ENCODE data around the gene MCOLN3. TPM values are rescaled to one million over a fixed set of nuclear protein-coding genes. Genes with fewer than 3 reads are reported as not detected.

MCOLN3 gene
- total and polyA plus RNA-seq, 2 of the 4 experiments (the other 2 are of a cell fraction): 0.03 TPM; not detected in 1

- Histone ChIP-seq H3K36me3 (ENCODE audit: control insufficient read depth, insufficient read depth, low read length) (no peaks in the 10 kb centered on the region), H2AK5ac (ENCODE audit: low read depth, low read length) (no peak overlapping the region), H2AK9ac (replicated peaks; ENCODE audit: low read depth, low read length, poor library complexity) (no peak overlapping the region), H3K56ac (ENCODE audit: extremely low read depth, insufficient read depth, low read length) (no peak overlapping the region), H2BK120ac (ENCODE audit: low read depth, low read length) (no peak overlapping the region), H3K4me2 (ENCODE audit: low read depth, low read length) (no peak overlapping the region), H3K9ac (ENCODE audit: low read depth, low read length) (no peak overlapping the region), H2AFZ (replicated peaks; ENCODE audit: low read length, poor library complexity) (no peak overlapping the region), H2BK5ac (ENCODE audit: low read depth, low read length, poor library complexity, severe bottlenecking) (no peak overlapping the region), H4K91ac (ENCODE audit: insufficient read depth, low read depth, low read length) (no peak overlapping the region), H4K5ac (ENCODE audit: low read depth, low read length) (no peak overlapping the region), H3K18ac (ENCODE audit: low read depth, low read length) (no peak overlapping the region), H3K27me3 (ENCODE audit: control insufficient read depth, insufficient read depth, low read length) (peaks cover 6% of the 10 kb centered on the region), H3K79me1 (ENCODE audit: low read depth in 1 of 2, low read length in 2 of 2) (no peaks in the 10 kb centered on the region), H3K9me3 (ENCODE audit: control insufficient read depth, insufficient read depth, low read length) (no peaks in the 10 kb centered on the region), H3K4me1 (ENCODE audit: control insufficient read depth, insufficient read depth, low read length) (no peaks in the 10 kb centered on the region), H4K20me1 (ENCODE audit: insufficient read depth, low read length) (no peaks in the 10 kb centered on the region), H3K4ac (ENCODE audit: low read depth, low read length) (no peak overlapping the region), H3K14ac (replicated peaks; ENCODE audit: low read depth, low read length) (no peak overlapping the region), H4K8ac (ENCODE audit: low read depth in 2 of 2, low read length in 2 of 2) (no peak overlapping the region), H2BK20ac (ENCODE audit: low read depth, low read length) (no peak overlapping the region), H3K9me1 (ENCODE audit: insufficient read depth, low read length) (no peaks in the 10 kb centered on the region), H3K23ac (ENCODE audit: low read depth, low read length) (no peak overlapping the region), H3K4me3 (ENCODE audit: insufficient read depth, low read depth, low read length) (no peak overlapping the region), H3K27ac (ENCODE audit: insufficient read depth, low read length) (no peak overlapping the region), H2BK15ac (ENCODE audit: low read depth, low read length) (no peak overlapping the region)
- no peak for DNase-seq
- intact Hi-C loops (cut with micrococcal nuclease): no loop called here
- ChIA-PET POLR2A (ENCODE audit: unreplicated experiment) (no interaction called here), CTCF (interaction anchor here (0.6 kb wide), 1 partner anchor 10 kb away, joined by 3 read pairs; no protein-coding TSS in a partner anchor)
- ATAC-seq (ENCODE audit: low read depth): no peak
- WGBS, 2 experiments (ENCODE audit: extremely low coverage in 2 of 2, insufficient read length in 1 of 2): no CpG with 5 or more reads among the region's 1 CpG
- no peak for TF ChIP-seq CEBPB (IDR thresholded peaks at IDR 0.05; ENCODE audit: low read depth, low read length)
- no peak for TF ChIP-seq RAD21 (IDR thresholded peaks at IDR 0.05; ENCODE audit: low read length)
- TF ChIP-seq MAZ (IDR thresholded peaks at IDR 0.05; ENCODE audit: borderline replicate concordance, low read depth, low read length): no peak
- TF ChIP-seq CHD1 (IDR thresholded peaks at IDR 0.05; ENCODE audit: low read depth, low read length): no peak
- no peak for TF ChIP-seq RCOR1 (IDR thresholded peaks at IDR 0.05; ENCODE audit: insufficient replicate concordance, low read length)
- no peak for TF ChIP-seq ELK1 (IDR thresholded peaks at IDR 0.05; ENCODE audit: borderline replicate concordance, low read depth, low read length)
- no peak for TF ChIP-seq SMC3 (IDR thresholded peaks at IDR 0.05; ENCODE audit: low read depth, low read length)
- no TSS peak for BruUV-seq (replicated peaks)
- dilution Hi-C loops (cut with HindIII; ENCODE audit: low sequenced_read_pairs, unreplicated experiment): no loop called here
- in situ Hi-C loops (cut with MboI; ENCODE audit: low sequenced_read_pairs): no loop called here
Observed at GRCh38 chr1:85058786-85059185, 10.5 kb upstream of the MCOLN3 start.

All from IMR-90 (cell line).